ENCODE data around the gene SOWAHB. TPM values are rescaled to one million over a fixed set of nuclear protein-coding genes. Genes with fewer than 3 reads are reported as not detected.
"Not testable (repeated sequence)": the region's sequence is repeated elsewhere in the genome, so short reads cannot be mapped to it uniquely, and the experiment has no call there.

SOWAHB gene
- total and polyA plus RNA-seq, 7 donors, result under 0.01 to 12.3 (median 7.8) TPM; not detected in 2

DNA sequence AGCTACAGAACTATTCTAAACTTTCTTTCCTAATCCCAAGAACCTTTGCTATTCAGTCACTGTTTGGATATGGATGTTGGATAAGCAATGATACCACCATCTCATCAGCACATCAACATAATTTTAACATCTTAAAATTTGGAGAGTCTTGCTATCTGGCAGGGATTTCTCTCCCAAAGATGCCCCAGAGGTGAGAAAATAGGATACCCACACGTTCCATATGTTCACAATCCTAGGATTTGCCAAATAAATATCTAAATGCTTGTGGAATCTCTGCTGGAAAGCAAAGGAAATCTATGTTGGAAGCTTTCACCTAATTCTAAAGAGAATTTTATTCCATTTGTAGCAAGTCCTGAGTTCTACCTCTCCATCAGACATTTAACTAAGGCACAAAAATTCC lies 24.4 kb downstream of the SOWAHB start:
- no peak for TF ChIP-seq EP300 (IDR thresholded peaks at IDR 0.05)
- TF ChIP-seq, protein P1, sequence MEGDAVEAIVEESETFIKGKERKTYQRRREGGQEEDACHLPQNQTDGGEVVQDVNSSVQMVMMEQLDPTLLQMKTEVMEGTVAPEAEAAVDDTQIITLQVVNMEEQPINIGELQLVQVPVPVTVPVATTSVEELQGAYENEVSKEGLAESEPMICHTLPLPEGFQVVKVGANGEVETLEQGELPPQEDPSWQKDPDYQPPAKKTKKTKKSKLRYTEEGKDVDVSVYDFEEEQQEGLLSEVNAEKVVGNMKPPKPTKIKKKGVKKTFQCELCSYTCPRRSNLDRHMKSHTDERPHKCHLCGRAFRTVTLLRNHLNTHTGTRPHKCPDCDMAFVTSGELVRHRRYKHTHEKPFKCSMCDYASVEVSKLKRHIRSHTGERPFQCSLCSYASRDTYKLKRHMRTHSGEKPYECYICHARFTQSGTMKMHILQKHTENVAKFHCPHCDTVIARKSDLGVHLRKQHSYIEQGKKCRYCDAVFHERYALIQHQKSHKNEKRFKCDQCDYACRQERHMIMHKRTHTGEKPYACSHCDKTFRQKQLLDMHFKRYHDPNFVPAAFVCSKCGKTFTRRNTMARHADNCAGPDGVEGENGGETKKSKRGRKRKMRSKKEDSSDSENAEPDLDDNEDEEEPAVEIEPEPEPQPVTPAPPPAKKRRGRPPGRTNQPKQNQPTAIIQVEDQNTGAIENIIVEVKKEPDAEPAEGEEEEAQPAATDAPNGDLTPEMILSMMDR (IDR thresholded peaks at IDR 0.05), result no peak
- no peak for TF ChIP-seq POLR2A (IDR thresholded peaks at IDR 0.05)
- TF ChIP-seq POLR2AphosphoS5 (IDR thresholded peaks at IDR 0.05), result no peak
- DNase-seq, result no peak
- no peak overlapping the region for H3K27ac ChIP-seq
- intact Hi-C loops (cut with DNase I), result no loop called here
- no peaks in the 10 kb centered on the region for H3K36me3 ChIP-seq
- no peak overlapping the region for H3K4me3 ChIP-seq
- H3K9me3 ChIP-seq, result no peaks in the 10 kb centered on the region
- H3K4me1 ChIP-seq, result no peaks in the 10 kb centered on the region
- WGBS, 2 donors, result 62 to 63% methylated on average over 1 of the region's 1 CpG
- H3K27me3 ChIP-seq, result no peaks in the 10 kb centered on the region

DNA sequence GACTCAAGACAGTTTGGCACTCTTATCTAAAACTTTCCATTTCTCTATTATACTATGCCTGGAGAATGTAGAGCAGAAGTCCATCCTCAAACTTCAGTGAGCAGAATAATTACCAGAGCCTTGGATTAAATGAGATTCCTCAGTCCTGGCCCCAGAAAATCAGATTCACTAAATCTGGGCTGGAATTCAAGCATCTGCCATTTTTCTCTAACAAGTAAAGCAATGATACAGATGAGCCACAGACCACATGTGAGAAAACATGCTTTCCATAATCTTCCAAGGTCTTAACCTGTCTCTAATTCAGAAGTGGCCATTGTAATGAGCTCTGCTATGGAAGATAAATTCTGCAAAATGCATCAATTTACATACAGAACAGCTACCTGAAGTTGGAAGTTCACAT lies 25.4 kb downstream of the SOWAHB start:
- intact Hi-C loops (cut with DNase I), result no loop called here
- Histone ChIP-seq H3K4me1 (no peaks in the 10 kb centered on the region), H3K9me3 (no peaks in the 10 kb centered on the region), H3K27ac (no peak overlapping the region), H3K4me3 (no peak overlapping the region), H3K36me3 (no peaks in the 10 kb centered on the region), H3K27me3 (no peaks in the 10 kb centered on the region)
- DNase-seq, result no peak
- TF ChIP-seq POLR2AphosphoS5 (IDR thresholded peaks at IDR 0.05) (no peak), EP300 (IDR thresholded peaks at IDR 0.05) (no peak), POLR2A (IDR thresholded peaks at IDR 0.05) (no peak)
- TF ChIP-seq, protein P1 (IDR thresholded peaks at IDR 0.05), result no peak

DNA sequence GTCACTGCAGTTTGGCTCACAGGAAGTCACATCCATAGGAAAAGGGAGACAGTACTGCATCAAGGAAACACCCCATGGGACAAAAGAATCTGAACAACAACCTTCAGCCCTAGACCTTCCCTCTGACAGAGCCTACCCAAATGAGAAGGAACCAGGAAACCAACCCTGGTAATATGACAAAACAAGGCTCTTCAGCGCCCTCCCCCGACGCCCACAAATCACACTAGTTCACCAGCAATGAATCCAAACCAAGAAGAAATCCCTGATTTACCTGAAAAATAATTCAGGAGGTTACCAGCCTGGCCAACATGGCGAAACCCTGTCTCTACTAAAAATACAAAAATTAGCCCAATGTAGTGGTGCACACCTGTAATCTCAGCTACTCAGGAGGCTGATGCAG lies 29.2 kb downstream of the SOWAHB start:
- H3K4me1 ChIP-seq; H3K9me3 ChIP-seq; H3K4me3 ChIP-seq; H3K36me3 ChIP-seq; DNase-seq; intact Hi-C loops (cut with DNase I); H3K27ac ChIP-seq; H3K27me3 ChIP-seq: not testable (repeated sequence)
- 65 to 88% methylated on average over 4 of the region's 4 CpGs for WGBS, 2 donors

DNA sequence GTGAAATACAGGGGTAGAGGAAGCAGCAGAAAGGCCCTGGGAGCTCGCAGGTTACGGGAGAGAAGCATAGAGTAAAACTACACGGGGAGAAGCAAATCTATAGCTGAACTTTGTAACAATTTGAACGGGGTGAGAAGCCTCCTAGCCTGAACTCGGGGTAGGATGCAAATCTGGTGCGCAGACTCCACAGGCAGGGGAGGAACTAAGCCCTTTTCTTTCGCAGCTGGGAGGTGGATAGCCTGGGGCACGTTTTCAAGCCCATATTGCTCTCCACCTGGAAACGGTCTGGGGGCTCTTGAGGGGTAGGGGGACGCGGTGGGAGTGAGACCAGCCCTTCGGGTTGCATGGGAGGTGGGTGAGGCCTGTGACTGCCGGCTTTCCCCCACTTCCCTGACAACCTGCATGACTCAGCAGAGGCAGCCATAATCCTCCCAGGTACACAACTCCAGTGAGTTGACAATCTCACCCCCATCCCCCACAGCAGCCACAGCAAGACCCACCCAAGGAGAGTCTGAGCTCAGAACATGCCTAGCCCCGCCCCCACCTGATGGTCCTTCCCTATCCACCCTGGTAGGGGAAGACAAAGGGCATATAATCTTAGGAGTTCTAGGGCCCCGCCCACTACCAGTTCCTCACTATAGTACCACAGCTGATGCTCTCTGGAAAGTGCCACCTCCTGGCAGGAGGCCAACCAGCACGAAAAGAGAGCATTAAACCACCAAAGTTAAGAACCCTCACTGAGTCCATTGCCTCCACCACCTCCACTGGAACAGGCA lies 29.9 kb downstream of the SOWAHB start:
- DNase-seq, result no peak
- Histone ChIP-seq H3K4me3 (no peak overlapping the region), H3K27me3 (no peaks in the 10 kb centered on the region), H3K27ac (no peak overlapping the region), H3K36me3 (no peaks in the 10 kb centered on the region), H3K9me3 (no peaks in the 10 kb centered on the region), H3K4me1 (no peaks in the 10 kb centered on the region)
- 36 to 65% methylated on average over 16 of the region's 16 CpGs for WGBS, 2 donors
- TF ChIP-seq, protein P1 (IDR thresholded peaks at IDR 0.05), result no peak
- TF ChIP-seq POLR2A (IDR thresholded peaks at IDR 0.05), result no peak
- TF ChIP-seq EP300 (IDR thresholded peaks at IDR 0.05), result no peak
- no peak for TF ChIP-seq POLR2AphosphoS5 (IDR thresholded peaks at IDR 0.05)
- intact Hi-C loops (cut with DNase I), result no loop called here

DNA sequence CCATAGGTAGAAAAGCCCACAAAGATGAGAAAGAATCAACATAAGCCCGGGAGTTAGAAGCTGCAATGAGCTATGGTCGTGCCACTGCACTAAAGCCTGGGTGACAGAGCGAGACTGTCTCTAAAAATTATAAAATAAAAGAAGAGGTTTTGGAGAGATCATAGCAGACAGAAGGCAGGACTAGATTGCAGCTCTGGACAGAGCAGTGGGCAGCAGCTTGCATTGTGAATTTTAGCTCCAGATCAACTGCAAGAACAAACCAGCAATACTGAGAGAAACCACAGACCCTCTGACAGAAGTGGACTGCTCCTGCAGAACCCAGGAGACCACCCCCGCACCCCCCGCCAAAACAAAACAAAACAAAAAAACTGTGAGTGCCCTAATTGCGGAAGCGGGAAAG lies 30.6 kb downstream of the SOWAHB start:
- H3K4me1 ChIP-seq, result no peaks in the 10 kb centered on the region
- no peaks in the 10 kb centered on the region for H3K9me3 ChIP-seq
- no peak overlapping the region for H3K4me3 ChIP-seq
- DNase-seq, result no peak
- H3K36me3 ChIP-seq, result no peaks in the 10 kb centered on the region
- H3K27ac ChIP-seq, result no peak overlapping the region
- intact Hi-C loops (cut with DNase I), result no loop called here
- TF ChIP-seq, protein P1 (IDR thresholded peaks at IDR 0.05), result no peak
- no peak for TF ChIP-seq EP300 (IDR thresholded peaks at IDR 0.05)
- TF ChIP-seq POLR2A (IDR thresholded peaks at IDR 0.05), result no peak
- TF ChIP-seq POLR2AphosphoS5 (IDR thresholded peaks at IDR 0.05), result no peak
- 88 to 94% methylated on average over 7 of the region's 7 CpGs for WGBS, 2 donors
- no peaks in the 10 kb centered on the region for H3K27me3 ChIP-seq
